NCI-H2171 (cell line): ENCODE measurements around the gene APLNR.
"Not testable (repeated sequence)": the region's sequence is repeated elsewhere in the genome, so short reads cannot be mapped to it uniquely, and the experiment has no call there.

Experiments
- DNase-seq: peaks from one replicate; lab custom pipeline; 2025; lab: John Stamatoyannopoulos, UW

The APLNR gene

DNA sequence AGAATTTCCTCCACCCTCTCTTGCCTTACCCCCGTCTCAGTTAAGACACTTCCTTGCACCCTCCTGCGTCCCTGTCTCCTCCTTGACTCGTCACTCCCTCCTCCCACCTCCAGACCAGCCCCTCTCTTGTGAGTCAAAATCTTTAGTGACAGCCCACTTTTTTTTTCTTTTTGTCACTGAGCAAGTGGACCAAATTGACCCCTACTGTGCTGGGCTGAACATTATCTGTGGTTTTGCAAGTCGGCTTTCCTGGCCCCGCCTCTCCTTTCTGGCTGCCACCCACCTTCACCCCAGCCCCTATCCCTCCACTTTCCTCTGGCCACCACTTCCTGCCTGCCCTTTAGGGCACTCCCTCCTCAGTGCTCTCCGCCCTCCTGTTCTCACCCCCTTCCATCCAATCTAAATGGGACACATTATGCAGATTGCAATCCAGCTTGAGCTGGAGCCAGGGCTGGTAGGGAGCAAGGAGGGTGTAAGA lies at the start of gene APLNR:
TSS of gene APLNR (minus strand) at position 47 of the 478 bp plus-strand sequence. CDS start 246 bp downstream, outside the sequence.
- no peak for DNase-seq

DNA sequence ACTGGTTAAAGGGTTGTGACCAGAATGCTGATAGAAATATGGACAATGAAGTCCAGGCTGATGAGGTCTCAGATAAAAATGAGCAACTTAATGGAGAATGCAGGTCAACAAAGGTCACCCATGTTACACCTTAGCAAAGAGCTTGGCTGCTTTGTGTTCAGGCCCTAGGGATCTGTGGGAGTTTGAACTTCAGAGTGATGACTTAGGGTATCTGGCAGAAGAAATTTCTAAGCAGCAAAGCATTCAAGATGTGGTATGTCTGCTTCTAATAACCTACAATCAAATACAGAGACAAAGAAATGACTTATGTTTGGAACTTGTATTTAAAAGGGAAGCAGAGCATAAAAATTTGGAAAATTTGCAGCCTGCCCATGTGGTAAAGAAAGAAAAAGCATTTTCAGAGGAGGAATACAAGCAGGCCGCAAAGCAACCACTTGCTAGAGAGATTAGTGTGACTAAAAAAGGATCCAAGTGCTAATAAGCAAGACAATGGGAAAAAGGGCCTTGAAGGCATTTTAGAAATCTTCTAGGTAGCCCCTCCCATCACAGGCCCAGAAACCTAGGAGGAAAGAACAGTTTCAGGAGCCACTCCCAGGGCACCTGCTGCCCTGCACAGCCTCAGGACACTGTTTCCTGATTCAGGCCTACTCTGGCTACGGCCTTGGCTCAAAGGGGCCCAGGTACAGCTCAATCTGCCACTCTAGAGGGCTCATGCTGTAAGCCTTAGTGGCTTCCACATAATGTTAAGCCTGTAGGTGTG lies 46.4 kb upstream of the APLNR start:
- no peak for DNase-seq

DNA sequence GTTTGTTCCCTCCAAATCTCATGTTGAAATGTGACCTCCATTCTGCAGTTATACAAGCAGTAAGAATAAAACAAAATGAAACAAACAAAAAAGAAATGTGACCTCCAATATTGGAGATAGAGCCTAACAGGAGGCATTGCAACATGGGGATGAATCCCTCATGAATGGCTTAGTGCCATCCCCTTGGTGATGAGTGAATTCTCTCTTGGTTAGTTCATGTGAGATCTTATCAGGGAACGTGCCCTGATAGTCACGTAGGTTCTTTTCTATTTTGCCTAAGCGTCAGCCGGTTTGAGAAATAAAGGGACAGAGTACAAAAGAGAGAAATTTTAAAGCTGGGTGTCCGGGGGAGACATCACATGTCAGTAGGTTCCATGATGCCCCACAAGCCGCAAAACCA lies 44.5 kb upstream of the APLNR start:
- DNase-seq: not testable (repeated sequence)

DNA sequence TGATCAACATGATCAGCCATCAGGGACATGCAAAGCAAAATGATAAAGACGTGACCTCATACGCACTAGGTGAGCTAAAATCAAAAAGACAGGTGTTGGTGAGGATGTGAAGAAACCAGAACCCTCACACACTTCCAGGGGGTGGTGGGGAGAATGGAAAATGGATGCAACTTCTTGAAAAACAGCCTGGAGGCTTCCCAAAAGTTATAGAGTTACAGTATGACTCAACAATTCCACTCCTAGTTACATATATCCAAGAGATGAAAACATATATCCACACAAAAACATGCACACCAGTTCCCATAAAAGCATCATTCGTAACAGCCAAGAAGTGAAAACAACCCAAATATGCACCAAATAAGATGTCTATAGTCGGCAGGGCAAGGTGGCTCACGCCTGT lies 42.1 kb upstream of the APLNR start:
- DNase-seq: no peak

DNA sequence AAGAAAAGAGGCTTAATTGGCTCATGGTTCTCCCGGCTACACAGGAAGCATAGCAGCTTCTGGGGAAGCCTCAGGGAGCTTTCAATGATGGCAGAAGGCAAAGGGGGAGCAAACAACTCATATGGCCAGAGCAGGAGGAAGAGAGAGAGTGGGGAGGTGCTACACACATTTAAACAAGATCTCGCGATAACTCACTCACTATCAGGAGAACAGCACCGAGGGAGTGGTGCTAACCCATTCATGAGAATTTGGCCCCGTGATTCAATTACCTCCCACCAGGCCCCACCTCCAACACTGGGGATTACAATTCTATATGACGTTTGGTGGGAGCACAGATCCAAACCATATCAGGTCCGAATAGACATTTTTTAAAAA lies 41.7 kb upstream of the APLNR start:
- no peak for DNase-seq

DNA sequence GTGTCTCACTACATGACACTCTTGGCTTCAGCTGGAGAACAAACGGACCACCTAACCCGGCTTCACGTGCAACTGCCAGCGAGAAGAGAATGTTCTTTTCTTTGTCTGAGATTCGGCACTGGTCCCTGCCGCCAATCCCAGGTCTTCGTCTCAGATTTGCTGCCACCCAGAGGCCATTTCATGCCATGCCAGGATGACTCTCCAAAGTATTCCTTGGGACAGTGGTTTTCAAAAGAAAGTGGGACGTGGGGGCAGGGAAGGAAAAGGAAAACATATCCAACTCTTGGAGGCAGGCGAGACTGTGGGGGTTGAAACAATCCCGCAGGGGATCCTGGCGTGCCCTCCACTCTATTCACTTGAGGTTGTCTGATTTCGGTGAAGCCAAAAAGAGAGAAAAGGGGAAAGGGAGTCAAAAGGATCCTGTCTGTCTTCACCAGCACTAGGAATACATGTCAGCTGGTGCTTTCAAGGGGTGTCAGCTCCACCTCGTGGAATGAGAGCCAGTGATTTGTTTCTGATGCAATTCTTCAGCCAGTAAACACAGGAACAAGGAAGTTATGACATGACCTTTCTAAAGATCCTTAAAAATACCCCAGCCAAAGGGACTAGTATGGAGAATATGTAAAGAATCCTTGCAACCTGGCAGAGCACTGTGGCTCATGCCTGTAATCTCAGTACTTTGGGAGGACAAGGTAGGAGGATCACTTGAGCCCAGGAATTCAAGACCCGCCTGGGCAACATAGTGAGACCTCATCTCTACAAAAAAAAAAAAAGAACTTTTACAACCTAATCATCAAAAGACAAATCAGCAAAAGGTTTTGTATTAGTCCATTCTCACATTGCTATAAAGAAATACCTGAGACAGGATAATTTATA lies 41.0 kb upstream of the APLNR start:
- DNase-seq: peak; percentile 61

DNA sequence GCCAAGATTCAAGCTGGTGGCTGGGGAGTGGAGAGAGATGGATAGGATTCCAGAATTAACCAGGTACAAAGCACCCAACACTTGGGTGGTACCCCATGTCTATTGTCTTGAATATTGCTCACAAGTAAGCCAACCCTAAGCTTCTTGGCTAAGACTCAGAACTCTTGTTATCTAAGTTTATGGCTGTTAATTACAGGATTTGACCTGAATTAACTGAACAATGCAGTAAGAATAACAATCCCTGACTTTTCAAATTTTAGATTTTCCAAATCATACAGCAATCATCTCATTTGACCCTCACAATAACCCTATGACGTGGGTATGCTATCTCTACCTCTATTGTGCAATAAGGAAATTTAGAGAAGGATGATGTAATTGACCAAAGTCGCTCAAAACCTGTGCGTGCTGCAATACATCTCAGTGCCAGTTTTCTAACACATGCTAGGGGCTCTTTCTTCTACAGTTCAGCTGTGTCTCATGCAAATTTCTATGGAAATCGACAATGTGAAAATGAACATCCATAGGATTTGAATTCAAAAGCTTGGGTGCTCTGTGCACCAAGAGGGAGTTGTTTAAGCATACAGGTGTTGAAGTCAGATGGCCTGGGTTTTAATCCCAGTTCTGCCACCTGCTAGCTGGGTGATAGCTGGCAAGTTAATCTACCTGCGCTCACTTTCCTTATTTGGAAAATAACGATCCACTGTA lies 40.1 kb upstream of the APLNR start:
- DNase-seq: no peak

DNA sequence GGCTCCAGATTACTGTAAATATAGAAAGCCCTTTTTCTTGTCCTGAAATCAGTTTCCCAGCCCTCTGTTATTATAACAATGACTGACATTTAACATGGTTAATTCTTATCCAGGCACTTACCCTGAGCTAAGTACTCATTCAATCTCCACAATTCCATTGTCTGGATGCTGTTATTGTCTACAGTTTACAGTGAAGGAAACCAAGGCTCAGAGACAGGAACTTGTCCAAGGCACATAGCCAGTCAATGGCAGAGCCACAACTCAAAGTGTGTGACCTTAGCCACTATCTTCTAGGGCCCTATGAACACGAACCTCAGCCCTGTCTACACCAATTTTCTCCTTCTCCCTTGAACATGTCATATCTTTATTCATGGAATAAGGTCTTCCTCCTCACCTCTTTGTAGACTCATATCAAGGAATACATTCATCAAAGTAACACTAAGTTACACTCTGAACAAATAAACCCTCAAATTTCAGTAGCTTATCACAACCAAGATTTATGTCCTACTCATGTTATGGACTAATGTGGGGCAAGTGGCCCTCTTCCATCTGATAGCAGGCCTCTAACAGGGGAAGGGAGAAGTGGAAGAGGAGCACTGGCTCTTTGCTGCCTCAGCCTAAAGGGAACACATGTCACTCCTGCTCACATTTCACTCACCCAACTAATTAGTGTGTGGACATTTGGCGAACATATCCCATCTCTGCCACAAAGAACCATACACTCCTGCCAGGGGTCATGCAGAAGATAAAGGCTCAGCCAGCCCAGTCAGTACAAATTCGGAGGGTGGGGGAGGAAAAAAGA lies 39.3 kb upstream of the APLNR start:
- no peak for DNase-seq

DNA sequence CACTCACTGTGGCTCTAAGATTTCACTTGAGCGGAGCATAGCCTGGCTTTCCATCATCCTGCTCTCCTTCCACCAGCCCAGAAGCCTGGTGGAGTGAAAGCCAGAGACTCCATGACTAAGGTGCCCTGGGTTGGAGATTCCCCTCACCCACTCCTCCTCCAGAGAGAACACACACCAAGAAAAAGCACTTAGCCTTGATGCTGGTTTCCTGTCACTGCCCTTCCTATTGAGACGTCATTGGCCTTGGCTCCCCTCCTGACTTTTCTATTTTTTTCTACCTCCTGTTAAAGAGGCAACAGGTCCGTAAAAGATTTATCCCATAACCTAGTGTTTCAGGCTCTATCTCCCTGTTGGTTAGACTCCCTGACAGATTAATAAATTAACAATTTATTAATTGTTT lies 38.5 kb upstream of the APLNR start:
- no peak for DNase-seq

DNA sequence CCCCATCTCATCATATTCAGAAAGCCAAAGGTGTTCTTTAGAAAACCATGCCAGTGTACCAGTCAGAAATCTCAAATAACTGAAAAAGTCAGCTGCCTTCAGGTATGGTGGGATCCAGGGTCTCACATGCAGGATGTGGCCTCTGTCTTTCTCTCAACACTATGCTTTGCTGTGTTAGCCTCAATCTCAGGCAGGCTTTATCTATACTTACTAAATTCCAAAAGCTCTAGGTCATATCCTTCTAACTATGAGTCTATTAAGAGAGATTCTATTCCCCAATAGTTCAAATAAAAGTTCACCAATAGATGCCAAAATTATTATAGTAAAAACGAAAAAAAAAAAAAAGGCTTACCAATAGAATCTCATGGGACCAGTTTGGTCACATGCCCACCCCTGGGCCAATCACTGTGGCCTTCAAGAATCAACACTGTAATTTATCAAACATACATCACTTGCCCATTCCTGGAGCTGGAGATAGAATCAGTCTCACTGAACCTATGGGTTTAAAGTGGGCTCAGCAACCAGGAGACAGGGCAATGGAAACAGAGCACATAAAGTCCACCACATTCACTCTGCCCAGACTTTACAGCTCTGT lies 38.0 kb upstream of the APLNR start:
- no peak for DNase-seq

DNA sequence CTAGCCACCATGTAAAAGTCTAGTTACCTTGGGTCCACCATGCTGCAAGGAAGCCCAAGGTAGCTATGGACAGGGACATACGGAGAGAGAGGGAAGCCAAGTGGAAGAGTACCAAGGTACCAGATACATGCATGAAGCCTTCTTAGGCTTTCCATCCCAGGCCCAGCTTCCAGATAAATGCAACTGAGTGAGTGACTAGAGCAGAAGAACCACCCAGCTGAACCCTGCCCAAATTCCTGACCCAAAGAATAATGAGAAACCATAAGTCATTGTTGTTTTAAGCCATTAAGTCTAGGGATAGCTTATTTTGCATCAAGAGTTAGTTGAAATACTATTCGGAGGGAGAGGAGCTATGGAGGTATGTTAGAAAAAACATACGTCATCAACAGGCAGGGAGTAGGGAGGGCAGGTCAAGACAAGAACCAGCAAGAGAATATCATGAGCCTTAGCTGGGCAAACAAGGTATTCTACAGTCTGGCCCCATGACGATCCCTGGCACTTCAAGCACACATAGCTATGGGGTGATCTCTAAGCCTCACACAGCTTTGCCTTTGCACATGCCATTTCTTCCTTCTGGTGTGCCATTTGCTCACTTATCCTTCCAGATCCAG lies 36.5 kb upstream of the APLNR start:
- DNase-seq: no peak

DNA sequence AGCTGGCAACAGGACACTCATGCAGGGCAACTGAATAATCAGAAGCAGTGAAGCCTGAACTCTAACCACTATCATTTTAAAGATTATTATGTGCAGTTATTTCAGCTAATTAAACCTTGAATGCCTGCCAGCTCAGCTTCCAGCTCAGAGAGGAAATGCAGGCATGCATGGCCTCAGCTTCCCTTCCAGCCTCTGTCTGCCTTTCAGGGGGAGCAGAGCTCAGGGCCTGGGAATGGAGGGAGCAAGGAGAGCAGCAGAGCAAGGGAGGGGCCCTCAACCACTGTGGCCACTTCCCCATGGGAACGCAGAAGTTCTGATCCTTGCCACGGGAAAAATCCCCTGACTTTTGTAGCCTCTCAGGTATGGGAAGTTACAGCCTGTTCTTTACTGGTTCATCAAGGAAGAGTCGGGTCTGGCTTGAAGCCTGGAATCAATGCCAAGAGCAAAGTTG lies 32.5 kb upstream of the APLNR start:
- DNase-seq: peak; percentile 30

DNA sequence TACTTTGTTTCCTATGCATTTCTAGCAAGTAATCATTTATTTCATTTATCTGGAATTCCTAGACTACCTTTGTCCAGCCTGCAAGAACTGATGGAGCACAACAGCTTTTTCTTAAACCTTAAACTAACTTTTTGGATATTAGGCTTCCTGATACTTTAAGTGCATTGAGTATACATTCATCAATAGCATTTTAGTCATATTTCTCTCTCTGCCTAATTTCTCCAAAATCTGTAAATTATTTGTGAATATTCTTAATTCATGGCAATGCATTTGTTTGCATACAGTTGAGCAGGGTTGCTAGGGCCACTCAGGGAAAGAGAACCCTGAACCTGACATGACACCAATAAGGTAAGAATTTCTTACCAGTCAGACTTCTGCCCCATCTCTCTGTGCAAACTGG lies 29.1 kb upstream of the APLNR start:
- DNase-seq: no peak

DNA sequence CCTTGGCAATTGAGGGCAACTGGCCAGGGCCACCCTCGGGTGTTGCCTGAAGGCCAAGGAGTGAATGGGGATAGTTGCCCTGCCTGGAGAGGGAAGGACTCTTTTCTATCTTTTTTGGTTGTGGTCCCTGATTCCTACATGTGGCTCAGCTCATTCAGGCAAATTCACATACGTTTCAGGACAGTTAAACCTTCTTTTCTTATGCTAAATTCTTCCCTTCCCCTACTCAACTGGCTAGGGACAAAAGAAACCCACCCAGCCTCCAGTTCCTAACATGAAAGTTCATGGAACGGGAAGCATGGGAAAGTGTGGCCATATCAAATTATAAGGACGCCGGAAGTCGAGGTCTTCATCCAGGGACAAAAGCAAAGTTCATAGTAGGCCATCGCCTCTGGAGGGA lies 26.3 kb upstream of the APLNR start:
- no peak for DNase-seq

DNA sequence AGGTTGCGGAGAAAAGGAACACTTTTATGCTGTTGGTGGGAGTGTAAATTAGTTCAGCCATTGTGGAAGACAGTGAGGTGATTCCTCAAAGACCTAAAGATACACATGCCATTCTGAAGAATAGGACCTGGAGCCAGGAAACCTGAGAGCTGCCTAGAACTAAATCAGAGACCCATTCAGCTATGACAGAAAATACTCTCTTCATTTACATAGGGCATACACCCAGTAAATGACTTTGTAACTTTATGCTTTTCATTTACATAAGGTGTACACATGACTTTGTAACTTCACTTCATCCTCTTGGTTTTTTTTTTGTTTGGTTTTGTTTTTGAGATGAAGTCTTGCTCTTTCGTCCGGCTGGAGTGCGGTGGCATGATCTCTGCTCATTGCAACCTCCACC lies 25.1 kb upstream of the APLNR start:
- no peak for DNase-seq

DNA sequence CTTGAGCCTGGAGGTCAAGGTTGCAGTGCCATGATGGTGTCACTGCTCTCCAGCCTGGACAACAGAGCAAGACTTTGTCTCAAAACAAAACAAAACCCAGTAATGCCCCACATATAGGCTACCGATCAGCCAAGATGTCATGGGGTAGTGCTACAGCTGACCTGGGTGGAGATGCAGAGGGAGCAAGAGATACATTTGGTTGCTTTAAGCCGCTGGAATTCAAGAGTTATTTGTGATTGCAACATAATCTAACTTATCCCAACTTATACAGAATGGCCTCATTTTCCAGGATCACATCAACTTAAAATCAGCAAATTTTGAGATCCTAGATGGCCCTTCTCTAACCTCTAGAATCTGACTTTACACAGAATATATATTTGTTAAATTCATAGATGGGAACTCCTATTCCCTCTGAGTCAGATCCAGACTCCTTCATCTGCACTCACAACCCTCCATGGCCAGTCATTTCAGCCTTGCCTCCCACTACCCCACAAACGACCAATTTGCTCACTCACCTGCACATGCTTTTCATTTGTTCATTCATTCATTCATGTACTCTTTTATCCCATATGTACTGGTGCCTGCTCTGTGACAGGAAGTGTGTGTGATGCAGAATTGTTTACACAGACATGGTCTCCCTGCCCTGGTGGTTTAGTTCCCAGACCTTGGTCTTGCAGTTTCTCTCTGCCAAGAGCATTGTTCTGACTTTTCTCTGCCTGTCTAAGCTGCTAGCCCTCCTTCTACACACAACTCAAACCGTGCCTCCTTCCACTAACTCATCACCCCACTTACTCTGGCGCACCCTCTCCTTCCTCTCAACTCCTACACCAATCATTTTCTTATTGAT lies 24.1 kb upstream of the APLNR start:
- no peak for DNase-seq

DNA sequence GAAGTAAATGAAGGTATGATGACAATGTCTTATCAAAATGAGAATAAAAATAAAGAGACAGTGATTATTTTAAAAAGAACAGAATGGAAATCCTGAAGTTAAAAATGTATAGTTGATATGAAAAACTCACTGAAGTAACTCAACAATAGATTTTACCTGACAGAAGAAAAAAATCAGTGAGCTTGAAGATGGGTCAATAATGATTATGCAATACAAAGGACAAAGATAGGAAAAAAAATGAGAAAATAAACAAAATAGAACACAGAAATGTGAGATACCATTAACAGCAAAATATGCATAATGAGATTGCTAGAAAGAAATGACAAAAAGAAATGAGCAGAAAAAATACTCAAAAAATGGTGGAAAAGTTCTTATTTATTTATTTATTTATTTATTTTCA lies 19.1 kb upstream of the APLNR start:
- DNase-seq: no peak

DNA sequence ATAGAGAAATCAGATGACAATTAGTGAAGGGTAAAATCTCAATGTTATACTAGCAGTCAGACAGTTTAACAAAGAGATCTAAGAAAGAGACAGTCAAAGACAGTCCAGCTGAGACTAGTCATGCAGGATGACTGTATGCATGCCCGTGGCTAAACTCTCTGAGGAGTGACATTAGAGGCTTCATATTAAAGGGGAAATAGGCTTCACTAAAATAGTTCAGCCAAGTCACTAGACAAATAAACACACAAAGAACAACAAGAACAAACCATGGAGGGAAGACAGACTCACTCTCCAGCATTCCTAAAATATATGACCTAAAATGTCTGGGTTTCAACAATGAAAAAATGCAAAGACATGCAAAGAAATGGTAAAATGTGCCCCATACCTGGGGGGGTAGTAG lies 18.6 kb upstream of the APLNR start:
- DNase-seq: no peak

DNA sequence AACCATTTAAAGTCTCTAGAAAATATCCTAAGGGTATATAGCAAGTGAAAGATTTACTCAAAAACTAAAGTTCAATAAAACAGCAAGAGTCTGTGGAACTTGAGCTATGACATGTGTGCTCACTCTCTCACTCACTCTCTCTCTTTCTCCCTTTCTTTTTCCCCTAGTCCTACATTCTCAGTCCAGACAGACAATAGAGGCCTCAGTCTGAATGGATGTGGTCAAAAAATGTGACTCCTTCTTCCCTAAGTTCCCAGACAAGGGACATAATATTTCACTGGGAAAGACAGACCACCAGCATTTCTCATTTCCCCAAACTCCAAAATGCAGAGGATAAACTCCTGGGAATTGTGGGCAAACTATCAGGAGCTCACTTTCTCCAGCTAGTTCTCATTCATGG lies 17.6 kb upstream of the APLNR start:
- no peak for DNase-seq
